HG02938 (cell line): ENCODE measurements around the gene TUBG1.
"Not testable (repeated sequence)": the region's sequence is repeated elsewhere in the genome, so short reads cannot be mapped to it uniquely, and the experiment has no call there.

Source experiments
- ATAC-seq: cut with Tn5 transposase; IDR thresholded peaks from one replicate; pipeline ENCODE4 v1.9.1; 2021; ENCODE audit warnings: mild to moderate bottlenecking, moderate library complexity; ENCODE audit not compliant: unreplicated experiment

TUBG1 gene

GRCh38 chr17:42621987-42622386 is 12.5 kb downstream of the TUBG1 start:
- not testable (repeated sequence) for ATAC-seq

DNA sequence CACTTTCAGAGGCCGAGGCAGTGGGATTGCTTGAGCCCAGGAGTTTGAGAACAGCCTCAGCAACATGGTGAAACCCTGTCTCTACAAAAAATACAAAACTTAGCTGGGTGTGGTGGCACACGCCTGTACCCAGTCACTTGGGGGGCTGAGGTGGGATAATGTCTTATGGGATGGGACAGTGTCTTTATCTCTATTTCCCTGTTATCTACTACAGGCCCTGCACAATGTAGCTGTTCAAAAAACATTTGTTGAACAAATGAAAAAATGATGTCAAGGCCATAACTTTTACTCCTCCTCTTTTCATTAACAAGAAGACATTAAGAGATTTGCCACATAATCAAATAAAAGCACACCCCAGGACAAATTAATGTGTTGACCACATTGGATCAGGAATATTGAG is 13.8 kb downstream of the TUBG1 start:
- no peak for ATAC-seq

DNA sequence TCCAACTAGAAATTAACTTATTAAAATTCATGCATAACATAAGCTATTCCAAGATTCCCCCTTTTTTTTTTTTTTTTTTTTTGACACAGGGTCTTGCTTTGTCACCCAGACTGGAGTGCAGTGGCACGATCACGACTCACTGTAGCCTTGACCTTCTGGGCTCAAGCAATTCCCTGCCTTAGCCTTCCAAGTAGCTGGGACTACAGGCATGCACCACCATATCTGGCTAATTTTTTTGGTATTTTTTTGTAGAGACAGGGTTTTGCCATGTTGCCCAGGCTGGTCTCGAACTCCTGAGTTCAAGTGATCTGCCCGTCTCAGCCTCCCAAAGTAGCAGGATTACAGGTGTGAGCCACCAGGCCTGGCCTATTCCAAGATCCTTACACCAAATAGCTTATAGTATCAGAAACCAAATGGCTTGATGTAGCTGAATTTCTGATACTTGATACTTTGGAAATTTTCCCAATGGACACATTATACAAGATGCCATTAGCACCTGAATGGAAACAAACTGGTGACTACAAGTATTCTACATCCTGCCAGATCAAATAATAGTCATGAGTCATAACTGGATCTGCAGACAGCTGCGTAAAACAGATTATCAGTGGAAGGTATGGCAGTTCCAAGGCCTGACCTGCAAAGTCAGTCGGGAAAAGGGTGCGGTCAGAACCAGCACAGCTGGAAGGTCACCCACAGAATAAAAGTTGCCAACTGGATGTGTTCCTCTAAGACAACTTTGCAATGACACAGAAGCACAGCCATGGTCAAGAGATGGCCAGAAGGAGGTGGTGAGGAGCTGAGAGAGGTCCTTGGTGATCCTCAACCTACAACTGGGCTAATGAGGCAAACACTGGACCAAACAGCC is 14.5 kb downstream of the TUBG1 start:
- no peak for ATAC-seq

GRCh38 chr17:42627032-42627764 is 17.7 kb downstream of the TUBG1 start:
- not testable (repeated sequence) for ATAC-seq

DNA sequence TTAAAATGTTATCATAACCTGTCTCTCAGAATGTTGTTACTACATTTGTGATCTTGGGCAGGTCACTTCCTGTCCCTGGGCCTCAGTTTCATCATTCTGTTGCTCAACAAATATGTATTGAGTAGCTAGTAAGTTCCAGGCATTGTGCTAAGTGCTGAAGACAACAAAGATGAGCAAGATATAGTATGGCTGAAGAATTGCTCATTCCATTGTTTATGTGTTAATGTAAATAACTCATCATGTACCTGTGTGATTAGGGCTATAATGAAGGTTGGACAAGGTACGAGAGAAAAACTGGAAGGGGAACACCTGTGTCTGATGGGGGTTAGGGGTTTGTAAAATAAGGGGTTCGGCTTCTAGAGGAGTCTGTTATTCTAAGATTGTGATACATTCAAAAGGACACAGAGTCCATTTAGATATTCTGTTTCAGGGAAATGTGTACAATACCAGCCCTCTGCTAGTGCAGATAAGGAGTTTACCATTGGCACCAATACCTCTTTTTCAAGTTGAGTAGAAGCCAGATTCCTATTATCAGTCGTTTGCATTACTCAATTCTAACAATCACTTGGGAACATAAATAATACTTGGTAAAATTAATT is 20.0 kb downstream of the TUBG1 start:
- no peak for ATAC-seq

GRCh38 chr17:42632949-42633444 is 23.5 kb downstream of the TUBG1 start:
- ATAC-seq, result no peak

- ATAC-seq, result no peak
These were observed 30.1 kb downstream of the TUBG1 start for GRCh38 chr17:42639525-42640113.

- no peak for ATAC-seq
These were observed 30.6 kb downstream of the TUBG1 start for GRCh38 chr17:42640121-42640520.

DNA sequence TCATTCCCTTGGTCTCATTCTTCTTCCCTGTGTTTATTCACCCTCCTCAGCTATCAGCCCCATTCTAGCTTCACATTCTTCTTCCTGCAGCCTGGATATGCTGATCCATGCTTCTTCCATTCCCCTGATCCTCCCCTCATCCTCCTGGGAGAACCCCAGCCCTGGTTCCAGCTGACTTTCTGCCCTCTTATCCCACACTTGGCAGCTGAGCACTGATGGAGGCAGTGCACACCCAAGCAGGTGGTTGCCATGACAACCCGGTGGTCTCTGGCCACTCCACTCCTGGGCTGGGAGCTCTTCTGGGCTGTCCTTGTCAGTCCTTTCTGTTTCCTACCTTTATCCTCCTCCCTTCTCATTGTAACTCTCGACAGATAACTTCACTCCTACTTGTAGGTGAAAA is 32.9 kb downstream of the TUBG1 start:
- no peak for ATAC-seq

DNA sequence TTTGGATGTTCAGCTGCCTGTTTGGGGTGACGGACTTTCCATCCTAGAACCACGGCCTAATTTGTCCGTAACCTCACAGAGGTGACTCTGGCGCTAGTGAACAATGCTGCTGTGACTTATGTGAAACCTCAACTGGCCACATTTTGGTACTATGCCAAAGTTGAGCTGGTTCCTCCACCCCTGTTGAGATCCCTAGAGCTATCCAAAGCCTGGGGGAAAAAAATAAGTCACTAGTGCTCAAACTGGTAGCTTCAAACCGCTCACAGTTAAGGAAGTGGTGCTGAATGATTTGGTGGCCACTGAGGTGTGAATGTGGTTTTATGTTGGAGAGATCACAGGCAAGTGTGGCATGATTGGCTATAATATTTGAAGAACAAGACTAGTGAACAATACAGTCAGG is 38.3 kb downstream of the TUBG1 start:
- ATAC-seq, result no peak

DNA sequence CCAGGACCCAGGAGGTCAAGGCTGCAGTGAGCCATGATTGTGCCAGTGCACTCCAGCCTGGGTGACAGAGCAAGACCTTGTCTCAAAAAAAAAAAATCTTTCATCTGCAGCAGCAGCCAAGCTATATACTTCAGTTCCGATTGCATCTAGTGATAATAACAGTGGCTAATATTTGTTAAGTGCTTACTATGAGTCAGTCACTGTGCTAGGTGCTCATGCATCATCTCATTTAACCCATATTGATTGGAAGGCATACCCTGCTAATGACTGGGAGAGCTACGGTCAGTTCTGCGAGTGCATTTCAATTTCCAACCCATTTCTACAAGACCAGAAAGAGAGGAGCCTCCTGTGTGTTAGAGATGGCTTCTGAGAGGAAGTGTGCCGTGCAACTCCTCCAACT is 41.9 kb downstream of the TUBG1 start:
- ATAC-seq, result no peak

GRCh38 chr17:42653179-42654124 is 44.0 kb downstream of the TUBG1 start:
- no peak for ATAC-seq

- ATAC-seq, result no peak
These were observed 46.0 kb downstream of the TUBG1 start for GRCh38 chr17:42655528-42655927.

DNA sequence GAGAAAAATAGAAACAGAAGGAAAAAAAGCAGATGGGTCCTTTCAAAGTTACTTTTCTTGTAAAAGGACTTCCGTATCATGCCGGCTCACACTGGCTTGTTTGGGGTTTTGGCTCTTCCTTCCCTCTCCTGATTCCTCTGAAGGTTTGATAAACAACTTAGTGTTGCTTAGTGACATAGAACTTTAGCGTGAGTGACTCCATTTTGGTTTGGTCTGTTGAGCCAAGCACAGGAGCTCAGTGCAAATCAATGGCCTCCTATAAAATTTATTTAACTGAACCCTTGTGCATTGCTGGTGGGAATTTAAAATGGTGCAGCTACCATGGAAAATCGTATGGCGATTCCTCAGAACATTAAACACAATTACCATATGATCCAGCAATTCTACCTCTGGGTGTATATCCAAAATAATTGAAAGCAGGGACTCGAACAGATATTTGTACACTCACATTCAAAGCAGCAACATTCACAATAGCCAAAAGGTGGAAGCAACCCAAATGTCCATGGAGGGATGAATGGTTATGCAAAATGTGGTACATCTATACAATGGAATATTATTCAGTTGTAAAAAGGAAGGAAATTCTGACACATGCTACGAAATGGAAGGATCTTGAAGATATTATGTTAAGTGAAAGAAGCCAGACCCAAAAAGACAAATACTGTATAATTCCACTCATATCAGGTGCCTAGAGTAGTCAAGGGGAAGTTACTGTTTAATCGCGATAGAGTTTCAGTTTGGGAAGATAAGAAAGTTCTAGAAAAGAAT is 48.5 kb downstream of the TUBG1 start:
- no peak for ATAC-seq

- ATAC-seq, result no peak
These were observed 49.8 kb downstream of the TUBG1 start, which contains the start of gene TUBG2 for GRCh38 chr17:42659079-42659931. TUBG2 (plus strand) TSS chr17:42659284; CDS start chr17:42659504, 220 bp downstream.

GRCh38 chr17:42659932-42660274 is 50.4 kb downstream of the TUBG1 start:
- not testable (repeated sequence) for ATAC-seq

GRCh38 chr17:42660692-42661345 is 51.3 kb downstream of the TUBG1 start:
- no peak for ATAC-seq
